Measurements from ENCODE around the gene ELMO3.

GRCh38 chr16:67252609-67253497 lies 53.9 kb downstream of the ELMO3 start:
- TF ChIP-seq GATA2 (IDR thresholded peaks at IDR 0.05; ENCODE audit: insufficient read depth, insufficient read length, low read depth, low read length) (no peak), CTCF (IDR thresholded peaks at IDR 0.05; ENCODE audit: extremely low read depth in 1 of 2, insufficient read depth in 1 of 2, low read depth in 1 of 2, low read length in 2 of 2) (no peak), MAX (IDR thresholded peaks at IDR 0.05; ENCODE audit: insufficient read depth, insufficient read length) (no peak)

Data from endothelial cell of umbilical vein (primary cell).